ENCODE results near the gene SORL1-AS1.

Gene SORL1-AS1

GRCh38 chr11:121451986-121452608 is 670 bp downstream of the SORL1-AS1 start, which contains the start of gene SORL1:
TSS of gene SORL1 (plus strand) at chr11:121452314. CDS start at chr11:121452332, 18 bp downstream.
- DNase-seq (ENCODE audit: insufficient read length, low spot score) (peak; percentile 23), FAIRE-seq (no peak)
- TF ChIP-seq POLR2A (IDR thresholded peaks at IDR 0.05; ENCODE audit: low read depth, low read length): no peak

DNA sequence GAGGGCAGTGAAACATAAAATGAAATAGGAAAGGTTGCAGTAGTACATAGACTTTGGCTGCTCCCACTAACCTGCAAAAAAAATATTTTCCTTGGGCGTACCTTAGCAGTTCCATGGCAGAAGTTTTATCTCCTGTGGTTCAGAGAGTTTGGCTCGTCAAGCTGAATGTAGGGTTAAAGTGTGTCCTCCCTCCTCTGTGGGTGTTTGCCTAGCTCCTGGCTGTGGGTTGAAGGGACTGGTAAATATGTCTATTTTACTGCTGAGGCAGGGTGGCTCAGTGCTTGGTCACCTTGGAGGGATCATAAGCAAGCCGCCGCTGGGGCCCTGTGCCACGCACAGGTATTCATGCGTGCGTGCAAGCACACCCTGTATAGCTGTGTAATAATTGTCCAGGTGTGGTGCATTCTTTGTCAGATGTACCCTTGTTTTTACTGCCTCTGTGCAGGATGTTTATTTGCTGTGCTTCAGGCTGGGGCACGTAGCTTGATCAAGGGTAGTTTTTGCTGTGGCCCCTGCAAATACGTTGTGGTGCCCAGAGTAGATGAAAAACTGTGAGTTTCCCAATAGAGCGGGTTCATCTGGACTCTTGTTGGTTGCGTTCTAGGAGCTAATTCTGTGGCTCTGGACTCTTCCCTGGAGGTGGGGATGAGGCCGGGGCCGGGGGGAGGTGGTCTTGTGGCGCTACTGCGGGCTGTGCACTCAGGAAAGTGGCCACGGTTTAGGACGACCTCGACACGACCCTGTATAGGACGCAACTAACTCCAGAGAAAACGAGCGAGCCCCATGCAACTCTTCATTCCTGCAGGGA is 1.4 kb downstream of the SORL1-AS1 start:
- no peak for FAIRE-seq
- TF ChIP-seq POLR2A (IDR thresholded peaks at IDR 0.05; ENCODE audit: low read depth, low read length): no peak
- no peak for DNase-seq (ENCODE audit: insufficient read length, low spot score)

- FAIRE-seq (no peak), DNase-seq (ENCODE audit: insufficient read length, low spot score) (no peak)
- no peak for TF ChIP-seq POLR2A (IDR thresholded peaks at IDR 0.05; ENCODE audit: low read depth, low read length)
Measured at GRCh38 chr11:121450401-121450800, 2.4 kb downstream of the SORL1-AS1 start.

DNA sequence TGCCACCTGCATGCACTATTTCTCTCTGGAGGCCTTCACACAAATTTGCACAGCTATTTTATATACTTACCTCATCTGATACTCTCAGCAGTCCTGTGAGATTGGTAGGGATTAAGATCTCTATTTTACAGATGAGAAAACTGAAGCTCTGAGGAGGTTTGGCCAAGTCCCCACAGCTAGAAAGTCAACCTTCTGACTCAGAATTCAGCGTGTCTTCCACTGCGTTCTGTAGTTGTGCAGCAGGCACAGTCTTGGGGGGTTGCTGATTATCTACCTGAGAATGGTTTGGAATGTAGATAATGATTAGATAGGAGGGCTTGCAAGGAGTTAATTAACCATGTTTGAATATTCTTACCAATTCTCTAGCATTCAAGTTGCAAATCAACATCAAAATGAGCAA is 3.1 kb downstream of the SORL1-AS1 start:
- TF ChIP-seq POLR2A (IDR thresholded peaks at IDR 0.05; ENCODE audit: low read depth, low read length): no peak
- FAIRE-seq (no peak), DNase-seq (ENCODE audit: insufficient read length, low spot score) (no peak)

GRCh38 chr11:121449123-121449522 is 3.6 kb downstream of the SORL1-AS1 start:
- FAIRE-seq (no peak), DNase-seq (ENCODE audit: insufficient read length, low spot score) (no peak)
- TF ChIP-seq POLR2A (IDR thresholded peaks at IDR 0.05; ENCODE audit: low read depth, low read length): no peak

GRCh38 chr11:121448431-121448941 is 4.3 kb downstream of the SORL1-AS1 start:
- DNase-seq (ENCODE audit: insufficient read length, low spot score) (no peak), FAIRE-seq (no peak)
- TF ChIP-seq POLR2A (IDR thresholded peaks at IDR 0.05; ENCODE audit: low read depth, low read length): no peak

- FAIRE-seq (no peak), DNase-seq (ENCODE audit: insufficient read length, low spot score) (no peak)
- no peak for TF ChIP-seq POLR2A (IDR thresholded peaks at IDR 0.05; ENCODE audit: low read depth, low read length)
Measured at GRCh38 chr11:121448011-121448410, 4.8 kb downstream of the SORL1-AS1 start.

DNA sequence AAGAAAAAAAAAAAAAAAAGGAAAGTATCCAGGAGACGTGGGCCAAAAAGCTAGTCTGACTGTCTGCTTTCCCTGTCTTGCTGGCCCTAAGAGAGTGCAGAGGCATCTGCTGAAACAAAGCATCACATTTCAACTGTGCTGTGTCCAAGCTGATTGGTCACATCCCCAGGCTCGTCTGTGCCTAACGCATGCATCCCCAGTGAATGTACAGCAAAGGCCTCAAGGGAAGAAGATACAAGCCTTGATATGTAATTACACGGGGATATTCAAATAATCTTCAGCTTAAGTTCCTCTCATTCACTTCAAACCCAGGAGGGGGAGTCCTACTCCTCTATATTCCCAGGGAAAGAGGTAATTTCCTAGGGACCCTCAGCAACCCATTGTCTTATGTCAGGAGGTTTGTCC is 6.0 kb downstream of the SORL1-AS1 start:
- no peak for DNase-seq (ENCODE audit: insufficient read length, low spot score)
- TF ChIP-seq POLR2A (IDR thresholded peaks at IDR 0.05; ENCODE audit: low read depth, low read length): no peak
- FAIRE-seq: no peak

DNA sequence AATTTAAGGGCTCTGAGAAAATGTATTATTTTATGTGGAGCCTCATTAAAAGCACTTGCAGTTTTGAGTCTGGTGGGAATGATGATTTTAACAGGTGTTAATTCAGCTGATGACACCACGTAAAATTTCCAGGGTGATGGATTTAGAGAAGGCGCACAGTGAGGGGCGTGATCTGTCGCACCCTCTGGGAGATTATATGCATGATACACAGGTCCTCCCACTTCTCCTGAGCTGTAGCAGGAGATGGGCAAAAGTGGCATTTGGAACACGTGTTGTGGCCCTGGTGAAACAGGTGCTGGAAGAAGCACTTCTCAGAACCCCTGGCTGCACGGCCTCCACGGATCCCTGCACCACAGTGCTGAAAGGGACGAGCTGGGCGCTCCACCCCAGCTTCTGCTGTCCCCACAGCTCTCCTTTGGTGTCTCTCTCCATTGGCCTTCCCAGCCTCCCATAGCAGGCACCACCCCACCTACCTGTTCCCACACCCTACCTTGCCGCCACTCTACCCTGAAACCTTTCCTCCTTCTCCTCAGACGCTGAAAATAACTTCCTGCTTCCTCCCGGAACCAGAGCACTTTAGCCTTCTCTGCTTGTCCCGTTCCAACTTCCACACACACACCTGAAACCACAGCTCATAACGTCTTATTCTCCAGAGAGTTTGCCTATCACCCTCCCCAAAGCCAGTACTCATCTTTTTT is 7.5 kb downstream of the SORL1-AS1 start:
- FAIRE-seq (no peak), DNase-seq (ENCODE audit: insufficient read length, low spot score) (no peak)
- TF ChIP-seq POLR2A (IDR thresholded peaks at IDR 0.05; ENCODE audit: low read depth, low read length): no peak

- no peak for TF ChIP-seq POLR2A (IDR thresholded peaks at IDR 0.05; ENCODE audit: low read depth, low read length)
- no peak for FAIRE-seq
Measured at GRCh38 chr11:121444526-121444925, 8.2 kb downstream of the SORL1-AS1 start.

DNA sequence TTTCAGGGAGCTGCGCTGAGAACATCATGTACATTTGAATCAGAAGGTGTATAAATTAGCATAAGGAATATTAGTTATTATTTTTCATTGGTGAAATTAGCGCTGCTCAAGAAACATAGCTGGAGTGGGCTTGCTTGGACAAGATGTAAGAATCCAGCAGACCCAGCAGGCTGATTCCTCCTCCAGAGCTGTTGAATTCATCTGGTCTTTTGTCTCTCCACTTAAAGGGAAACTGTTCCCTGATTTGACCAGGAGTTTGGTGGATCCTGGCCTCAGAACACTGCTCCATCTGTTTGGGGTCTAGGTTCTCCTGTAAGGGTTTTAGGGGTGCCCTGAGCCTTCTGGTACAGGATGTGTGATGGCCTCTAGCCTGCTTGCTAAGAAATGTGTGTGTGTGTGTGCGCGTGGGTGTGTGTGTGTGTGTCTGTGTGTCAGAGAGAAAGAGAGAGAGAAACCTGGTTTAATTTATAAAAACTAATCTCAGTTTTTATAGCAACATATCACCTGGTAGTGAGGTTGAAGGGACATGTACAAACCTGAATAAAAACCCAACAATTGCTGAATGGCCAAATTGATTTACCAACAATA is 9.0 kb downstream of the SORL1-AS1 start:
- DNase-seq (ENCODE audit: insufficient read length, low spot score) (no peak), FAIRE-seq (no peak)
- TF ChIP-seq POLR2A (IDR thresholded peaks at IDR 0.05; ENCODE audit: low read depth, low read length): no peak

More at GRCh38 chr11:121444526-121444925, 8.2 kb downstream of the SORL1-AS1 start:
- no peak for DNase-seq (ENCODE audit: insufficient read length, low spot score)

DNA sequence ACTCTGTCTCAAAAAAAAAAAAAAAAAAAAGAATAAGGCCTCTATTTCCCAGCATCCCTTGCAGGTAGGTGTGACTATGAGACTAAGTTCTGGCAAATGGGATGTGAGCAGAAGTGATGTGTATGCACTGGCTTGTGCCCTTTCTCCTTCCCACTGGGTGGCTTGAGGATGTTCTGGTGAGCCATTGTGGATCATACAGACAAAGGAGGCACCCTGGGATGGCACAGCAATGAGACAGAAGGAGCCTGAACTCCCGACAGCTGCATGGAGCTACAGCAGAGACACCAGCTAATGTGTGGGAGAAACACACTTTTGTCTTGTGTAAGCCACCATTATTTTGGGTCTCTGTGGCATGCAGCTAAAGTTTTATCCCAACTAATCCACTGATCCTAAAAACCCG is 11.2 kb downstream of the SORL1-AS1 start:
- DNase-seq (ENCODE audit: insufficient read length, low spot score): no peak
- TF ChIP-seq POLR2A (IDR thresholded peaks at IDR 0.05; ENCODE audit: low read depth, low read length): no peak
- no peak for FAIRE-seq

GRCh38 chr11:121439759-121440158 is 13.0 kb downstream of the SORL1-AS1 start:
- FAIRE-seq (no peak), DNase-seq (ENCODE audit: insufficient read length, low spot score) (no peak)
- no peak for TF ChIP-seq POLR2A (IDR thresholded peaks at IDR 0.05; ENCODE audit: low read depth, low read length)

GRCh38 chr11:121439337-121439736 is 13.4 kb downstream of the SORL1-AS1 start:
- no peak for FAIRE-seq
- no peak for TF ChIP-seq POLR2A (IDR thresholded peaks at IDR 0.05; ENCODE audit: low read depth, low read length)
- DNase-seq (ENCODE audit: insufficient read length, low spot score): no peak

Data from H54 (cell line).